Activated CD8-positive, alpha-beta memory T cell treated with anti-CD3 and anti-CD28 coated beads, Interleukin-2, amount 50 U/mL, for 24 hours (primary cell): ENCODE results near the gene CDYL2.

Experiments used
- DNase-seq: peaks from one replicate; pipeline ENCODE4 v3.0.0-alpha.2; 2020; ENCODE audit errors: extremely low read depth

CDYL2 gene

DNA sequence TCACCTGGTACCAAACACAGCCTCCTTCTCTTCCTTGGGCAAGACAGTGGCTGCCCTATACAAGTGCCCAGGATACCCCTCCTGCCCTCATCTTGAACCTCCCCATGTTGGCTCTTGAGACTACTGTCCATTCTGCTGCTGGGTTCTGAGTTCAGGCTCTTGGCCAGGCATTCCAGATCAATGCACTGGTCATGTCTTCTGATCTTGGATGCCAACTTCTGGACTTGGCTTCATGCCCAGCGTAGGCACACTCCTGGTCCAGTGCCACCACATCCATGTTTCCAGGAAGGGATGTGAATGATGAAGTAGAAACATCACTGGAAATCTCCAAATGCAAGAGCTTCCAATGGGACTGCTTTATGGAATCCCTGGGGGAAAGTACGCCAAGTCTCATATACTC is 212.1 kb downstream of the CDYL2 start:
- DNase-seq: no peak

DNA sequence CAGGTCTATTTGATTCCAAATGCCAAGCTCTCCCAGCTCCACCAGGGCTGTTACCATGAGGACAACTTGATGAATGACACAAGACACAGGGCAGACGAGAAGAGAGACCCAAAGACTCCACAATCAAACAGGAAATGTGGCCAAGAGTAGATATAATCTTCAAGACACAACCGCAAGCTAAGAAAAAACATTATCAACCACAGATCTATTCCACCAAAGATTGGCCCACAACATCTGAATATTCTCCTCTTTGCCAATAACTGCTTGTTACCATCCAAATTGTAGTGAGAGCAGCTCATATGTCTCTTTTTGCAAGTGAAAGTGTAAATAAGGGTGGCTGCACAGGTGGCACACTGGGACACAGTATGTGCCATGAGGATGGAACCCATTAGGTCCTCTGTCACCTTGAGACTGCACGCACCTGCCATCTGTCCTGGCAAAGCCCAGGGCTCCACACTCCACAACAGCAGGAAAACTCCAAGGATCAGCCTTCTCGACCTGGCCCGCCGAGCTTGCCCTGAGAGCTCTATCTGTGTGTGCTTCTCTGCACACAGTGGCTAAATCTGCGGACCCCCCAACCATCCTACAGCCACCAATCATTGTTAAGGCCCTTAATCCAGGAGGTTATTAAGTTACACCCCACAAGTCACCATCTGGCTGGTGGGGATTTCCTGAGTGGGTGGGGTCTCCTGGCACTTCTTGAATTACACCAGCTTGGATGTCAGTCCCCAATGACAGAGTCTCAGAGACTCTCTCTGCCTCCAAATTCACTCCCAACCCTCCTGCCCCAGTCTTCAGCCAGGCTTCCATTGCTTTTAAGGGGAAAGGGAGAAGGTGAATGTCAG is 213.1 kb downstream of the CDYL2 start:
- DNase-seq: no peak

DNA sequence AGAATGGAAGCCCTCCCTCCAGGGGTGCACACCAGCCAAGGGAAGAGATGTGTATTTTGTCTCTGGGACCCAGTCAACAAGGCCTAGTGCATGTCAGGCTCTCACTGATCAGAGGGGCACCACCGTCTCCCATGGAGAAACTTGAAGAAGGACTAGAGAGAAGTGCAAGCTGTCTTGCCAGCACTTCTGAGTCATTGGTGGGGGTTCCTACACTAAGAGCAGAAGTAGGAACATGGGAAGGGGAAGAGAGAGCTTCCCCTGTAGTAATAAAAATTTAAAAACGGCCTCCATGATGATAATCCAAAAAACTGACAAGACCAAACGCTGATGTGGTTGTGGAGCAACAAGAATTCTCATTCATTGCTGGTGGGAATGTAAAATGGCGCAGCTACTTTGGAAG is 217.3 kb downstream of the CDYL2 start:
- DNase-seq: no peak

DNA sequence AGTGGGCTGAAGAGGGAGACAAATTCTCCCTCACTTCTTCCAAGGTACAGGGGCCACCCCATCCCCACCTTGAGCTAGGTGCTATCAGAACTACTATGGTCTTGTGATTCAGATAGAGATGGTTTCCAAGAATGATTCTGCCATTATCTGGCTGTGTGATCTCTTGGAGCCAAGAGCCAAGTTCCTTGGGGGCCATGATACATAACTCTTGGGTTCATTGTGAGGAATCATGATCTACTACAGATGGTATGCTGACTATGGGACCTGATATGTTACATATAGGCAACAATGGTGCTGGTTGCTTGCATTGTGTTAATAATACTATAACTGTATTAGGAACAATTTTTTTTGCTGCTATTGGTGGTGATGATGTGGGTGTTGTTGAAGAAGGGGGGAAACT is 217.9 kb downstream of the CDYL2 start:
- DNase-seq: no peak

DNA sequence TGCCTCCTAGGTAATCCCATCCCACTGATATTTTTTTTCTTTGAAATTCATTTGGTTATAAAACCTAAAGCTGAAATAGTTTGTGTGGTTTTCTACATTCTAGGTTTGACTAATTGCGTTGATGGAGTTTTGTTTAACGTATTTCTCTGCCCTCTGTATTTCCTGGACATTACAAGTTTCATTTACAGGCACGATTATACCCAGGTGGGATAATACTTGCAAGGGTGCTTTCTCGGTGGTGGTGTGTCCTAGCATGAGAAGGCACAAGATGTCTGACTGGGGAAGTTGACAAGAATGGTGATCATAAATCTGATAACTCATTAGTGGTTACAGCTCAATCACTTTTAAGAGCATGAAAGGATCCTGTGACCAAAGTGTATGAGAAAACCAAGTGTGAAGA is 218.6 kb downstream of the CDYL2 start:
- no peak for DNase-seq

DNA sequence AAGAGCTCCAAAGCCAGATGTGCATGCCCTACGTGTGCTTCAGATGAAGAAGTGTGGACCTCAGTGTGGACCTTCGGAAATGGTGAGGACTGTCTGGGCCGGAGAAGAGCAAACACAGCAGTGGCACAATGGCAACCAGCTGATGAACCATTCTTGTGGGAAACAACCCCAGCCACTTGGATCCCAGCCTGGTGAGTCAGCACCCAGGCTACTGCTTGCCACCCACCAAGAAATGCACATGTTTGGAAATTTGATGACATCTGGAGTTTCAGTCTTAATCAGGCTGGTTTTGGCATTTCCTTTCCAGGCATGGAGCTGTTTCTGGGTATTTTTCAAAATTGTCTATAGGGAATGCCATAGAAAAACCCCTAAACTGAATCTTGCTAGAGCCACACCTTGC is 220.9 kb downstream of the CDYL2 start:
- DNase-seq: no peak

DNA sequence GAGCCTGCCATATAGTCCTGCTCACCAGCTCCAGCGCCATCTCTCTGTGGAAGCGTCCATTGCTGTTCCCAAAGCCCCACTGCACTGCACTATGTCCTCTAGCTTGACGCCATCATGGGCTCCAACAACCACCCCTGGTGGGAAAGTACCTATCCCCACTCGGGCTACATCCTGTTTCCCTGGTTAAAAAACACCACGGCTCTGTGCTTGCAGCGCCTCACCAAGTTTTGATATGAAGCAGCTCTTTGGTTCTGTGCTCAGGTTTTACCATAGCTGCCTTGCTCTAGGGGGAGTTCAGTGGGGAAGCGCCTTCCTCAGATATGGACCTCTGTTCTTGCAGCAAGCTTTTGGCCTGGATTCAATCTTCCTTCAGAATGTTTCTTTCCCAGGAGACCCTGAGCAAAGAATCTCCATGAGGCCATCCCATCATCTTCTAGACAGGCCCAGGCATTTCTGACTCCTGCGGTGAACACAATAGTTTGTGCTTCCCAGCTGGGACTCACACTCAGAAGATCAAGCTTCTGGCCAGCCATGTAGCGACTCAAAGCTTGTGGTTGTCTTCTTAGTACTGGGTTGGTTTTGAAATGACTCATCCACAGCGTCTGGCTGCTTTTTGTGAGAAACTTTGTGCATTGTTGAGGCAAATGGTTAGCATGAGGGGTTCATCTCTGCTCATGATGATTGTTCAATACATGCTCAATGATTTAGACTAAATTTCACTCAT is 224.1 kb downstream of the CDYL2 start:
- peak; percentile 39 for DNase-seq

DNA sequence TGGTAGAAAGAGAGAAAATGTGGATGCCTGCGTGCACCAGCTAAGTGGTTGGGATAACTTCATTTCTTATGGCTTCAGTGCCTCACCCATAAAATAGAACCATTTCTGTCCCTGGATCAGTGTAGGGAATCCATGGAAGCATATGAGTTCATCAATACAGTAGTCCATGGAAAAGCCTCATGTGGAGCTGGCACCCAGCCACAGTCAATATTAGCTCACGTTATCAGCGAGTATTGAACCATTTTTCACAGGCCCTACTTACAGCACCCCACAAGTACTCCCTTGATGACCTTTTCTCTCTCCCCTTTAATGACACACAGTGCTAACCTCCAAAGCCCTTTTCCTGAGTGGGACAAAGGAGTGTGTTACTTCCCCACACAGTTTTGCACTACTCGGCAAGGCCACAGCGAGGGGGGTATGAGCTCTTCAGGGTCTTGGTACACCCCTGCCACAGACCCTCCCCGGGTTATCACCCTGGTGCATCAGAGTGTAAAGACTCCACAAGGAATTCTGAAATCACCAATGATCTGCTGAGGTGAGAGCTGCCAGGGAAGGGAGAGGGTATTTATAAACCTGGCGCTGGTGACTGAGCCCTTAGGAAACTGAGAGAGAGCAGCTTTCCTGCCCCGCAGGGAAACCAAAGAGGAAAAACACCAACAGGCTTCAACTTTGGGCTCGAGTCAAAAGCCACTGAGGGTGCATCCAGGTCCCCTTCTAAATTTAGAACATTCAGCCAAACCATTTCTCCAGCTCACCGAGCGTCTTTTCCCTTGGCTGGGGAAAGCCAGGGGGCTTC is 226.7 kb downstream of the CDYL2 start:
- DNase-seq: no peak

DNA sequence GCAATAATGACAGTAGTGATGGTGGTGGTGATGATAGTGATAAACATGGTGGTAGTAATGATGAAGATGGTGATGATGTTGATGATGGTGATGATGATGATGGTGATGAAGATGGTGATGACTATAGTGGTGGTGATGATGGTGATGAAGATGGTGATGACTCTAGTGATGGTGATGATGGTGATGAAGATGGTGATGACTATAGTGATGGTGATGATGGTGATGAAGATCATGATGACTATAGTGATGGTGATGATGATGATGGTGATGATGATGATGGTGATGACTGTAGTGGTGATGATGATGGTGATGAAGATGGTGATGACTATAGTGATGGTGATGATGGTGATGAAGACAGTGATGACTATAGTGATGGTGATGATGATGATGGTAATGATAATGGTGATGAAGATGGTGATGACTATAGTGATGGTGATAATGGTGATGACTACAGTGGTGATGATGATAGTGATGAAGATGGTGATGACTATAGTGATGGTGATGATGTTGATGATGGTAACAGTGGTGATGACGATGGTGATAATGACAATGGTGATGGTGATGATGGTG is 228.0 kb downstream of the CDYL2 start:
- no peak for DNase-seq

DNA sequence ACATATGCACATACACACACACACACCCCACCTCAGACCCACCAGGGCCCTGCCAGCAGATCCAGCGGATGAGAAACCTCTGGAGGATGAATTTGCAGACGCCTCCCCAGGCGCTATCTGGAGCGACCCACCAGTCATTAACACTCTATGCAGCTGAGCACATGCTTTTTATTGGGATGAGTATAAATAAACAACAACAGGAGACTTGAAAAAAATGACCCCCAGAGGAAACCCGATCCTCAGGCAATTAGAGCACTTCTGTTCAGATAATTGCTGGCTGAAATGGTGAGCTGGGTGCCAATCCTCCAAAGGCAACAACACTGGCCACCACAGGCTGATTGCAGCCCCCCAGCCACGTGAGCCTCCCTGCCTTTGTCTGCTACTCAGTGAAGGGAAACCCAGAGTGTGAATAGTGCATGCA is 230.7 kb downstream of the CDYL2 start:
- DNase-seq: no peak

DNA sequence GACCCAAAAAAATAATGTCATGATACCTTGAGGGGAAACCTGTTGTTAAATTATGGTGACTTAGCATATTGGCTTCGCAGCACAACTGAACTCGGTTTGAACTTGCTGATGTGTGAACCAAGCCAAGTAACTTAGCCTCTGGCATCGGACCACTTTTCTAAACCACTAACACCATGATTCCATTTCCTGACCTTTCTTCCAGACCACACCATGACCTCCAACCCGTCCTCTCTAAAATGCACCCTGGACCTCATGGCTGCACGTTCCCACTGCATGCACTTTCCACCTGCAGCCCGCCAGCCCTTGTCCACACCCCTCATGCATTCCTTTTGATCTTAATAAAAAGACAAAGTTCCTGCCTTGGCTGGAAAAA is 234.3 kb downstream of the CDYL2 start:
- DNase-seq: no peak

DNA sequence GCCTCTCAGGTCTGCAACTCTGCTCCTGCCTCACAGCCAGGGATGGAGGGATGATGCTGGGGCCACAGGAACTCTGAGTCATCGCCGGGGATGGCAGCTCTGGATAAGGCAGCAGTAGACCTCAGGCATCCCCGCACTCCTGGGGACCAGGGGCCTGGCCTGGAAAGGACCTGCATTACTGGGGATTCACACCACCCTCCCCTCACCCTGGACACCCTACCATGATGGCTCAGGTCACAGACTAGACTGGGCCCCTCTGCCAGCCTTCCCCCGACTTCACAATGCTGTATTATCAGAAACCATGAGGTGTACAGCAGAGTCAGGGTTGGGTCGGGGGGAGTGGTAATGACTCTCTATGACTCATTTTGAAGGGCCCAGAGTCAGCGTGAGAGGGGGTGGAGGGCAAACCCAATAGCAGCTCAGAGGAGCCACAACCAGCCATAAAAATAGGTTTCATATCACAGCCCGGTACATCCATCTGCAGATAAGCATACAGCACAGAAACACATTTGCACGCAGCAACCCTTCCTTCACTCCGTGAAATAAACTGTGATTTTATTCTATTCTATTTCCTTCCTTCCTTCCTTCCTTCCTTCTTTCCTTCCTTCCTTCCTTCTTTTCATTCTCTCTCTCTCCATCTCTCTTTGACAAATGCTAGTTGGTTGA is 234.8 kb downstream of the CDYL2 start:
- peak; percentile 60 for DNase-seq

DNA sequence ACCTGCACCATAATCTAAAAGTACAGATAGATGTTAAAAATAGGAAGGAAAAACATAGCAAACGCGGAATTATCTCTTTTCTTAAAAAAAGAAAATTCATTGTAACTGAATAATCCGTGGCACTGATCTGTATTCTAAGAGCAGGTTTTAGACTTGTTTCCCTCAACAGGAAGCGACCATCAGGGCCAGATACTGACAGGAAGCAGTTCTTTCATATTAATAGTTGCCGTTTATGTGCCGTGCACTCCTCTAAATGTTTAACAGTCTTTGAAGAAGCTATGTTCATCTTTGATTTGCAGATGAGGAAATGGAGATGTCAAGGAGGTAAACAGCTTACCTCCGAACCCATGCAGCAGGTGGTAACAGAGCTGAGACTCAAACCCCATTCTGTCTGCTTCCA is 240.0 kb downstream of the CDYL2 start:
- no peak for DNase-seq

DNA sequence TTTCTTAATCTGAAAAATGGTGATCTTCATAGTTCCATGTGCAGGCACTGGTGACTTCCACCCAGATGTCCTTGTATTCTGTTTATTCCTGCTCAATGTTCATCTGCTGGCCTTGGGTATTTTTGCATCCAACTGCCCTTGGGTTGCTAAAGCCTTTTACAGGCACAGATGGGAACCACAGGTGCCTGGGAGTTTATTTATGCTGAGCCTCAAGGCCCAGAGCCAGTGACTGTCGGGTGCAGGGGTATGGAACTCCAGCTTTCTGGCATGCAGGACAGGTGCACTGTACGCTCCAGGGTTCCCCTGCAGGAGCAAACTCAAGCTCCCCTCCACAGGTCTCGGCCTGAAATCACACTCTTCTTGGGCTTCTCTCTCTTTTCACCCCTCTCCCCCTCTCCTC is 241.3 kb downstream of the CDYL2 start:
- DNase-seq: no peak

DNA sequence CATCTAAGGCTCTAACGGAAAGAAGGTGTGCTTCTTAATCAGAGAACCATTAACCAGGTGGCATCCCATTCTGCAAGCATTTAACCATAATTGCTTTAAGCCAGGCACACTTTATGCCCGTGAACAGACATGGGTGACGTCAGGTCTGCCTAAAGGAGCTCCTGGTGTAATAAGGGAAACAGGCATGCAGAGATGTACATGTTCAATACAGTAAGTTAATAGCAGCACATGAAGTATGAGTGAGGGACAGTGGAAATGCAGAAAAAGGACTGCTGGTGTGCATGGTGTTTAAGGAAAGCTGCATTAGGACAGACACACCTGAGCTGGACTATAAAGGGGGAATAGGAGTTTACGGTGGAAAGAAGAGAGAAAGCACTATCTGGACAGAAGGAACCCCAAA is 245.0 kb downstream of the CDYL2 start:
- DNase-seq: no peak

DNA sequence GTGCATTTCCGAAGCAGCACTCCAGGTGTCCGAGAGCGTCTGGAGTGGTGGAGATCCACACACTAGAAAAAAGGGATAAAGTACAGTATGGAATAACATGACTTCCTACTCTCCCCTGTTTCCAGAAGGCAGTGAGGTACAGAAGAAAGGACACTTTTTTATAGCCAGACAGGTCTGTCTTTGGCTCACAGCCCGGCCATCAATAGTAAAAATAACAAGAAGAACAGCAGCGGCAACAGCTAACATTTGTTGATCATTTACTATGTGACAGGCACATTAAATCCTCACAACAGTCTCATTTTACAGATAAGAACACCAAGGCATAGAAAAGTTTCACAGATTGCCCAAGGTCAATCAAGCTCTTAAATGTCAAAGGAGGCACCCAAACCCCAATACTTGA is 247.4 kb downstream of the CDYL2 start:
- no peak for DNase-seq

DNA sequence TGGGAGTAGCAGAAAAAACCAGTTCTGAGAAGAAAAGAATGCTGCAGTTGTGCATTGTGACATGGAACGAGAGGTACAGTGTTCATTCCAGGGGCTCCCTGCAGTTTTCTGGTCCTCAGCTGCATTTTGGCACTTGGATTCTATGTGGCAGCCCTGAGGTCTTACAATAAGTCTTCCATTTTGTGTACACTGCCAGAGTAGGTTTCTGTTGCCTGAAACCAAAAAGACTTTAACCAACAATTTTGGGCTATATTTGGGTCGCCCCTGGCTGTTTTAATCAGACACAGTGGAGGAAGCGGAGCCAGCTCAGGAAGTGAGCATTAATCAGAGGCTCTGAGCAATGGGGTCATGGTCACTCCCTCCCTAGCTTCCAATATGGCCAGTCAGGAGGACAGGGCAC is 247.9 kb downstream of the CDYL2 start:
- no peak for DNase-seq

DNA sequence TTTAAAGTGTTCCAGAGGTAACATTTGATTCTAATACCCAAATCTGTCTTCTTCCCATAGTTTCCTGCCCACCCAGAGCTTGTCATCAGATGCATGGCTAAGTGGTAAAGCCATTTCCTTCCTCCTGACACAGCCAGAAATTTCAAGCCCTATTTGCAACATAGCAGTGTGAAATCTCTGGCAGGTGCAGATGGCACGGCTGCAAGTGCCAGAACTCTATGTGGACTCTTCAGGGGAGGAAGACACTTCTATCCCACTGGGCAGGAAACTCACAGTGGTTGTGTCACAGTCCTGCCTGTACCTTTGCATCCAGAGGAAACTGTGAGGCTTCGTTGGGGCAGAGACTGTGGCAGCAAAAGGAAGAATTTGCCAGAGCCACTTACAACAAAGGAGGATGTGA is 250.4 kb downstream of the CDYL2 start:
- DNase-seq: no peak

DNA sequence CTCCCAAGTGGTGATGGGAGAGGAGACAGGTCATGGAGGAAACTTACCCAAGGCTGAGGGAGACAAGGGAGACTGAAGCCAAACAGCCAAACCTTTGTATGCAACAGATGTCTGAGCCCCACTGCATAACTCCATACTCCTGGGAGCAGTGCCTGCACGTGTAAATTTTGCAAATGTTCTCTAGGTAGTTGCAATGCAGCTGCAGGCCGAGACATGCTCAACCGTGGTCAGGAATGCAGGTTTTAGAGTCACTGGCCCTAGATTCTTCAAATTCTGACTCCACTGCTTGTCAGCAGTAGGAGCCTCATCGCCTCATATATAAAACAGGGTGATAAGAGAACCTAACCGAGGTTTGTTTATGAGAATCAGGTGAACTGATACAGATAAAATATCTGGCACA is 252.1 kb downstream of the CDYL2 start:
- no peak for DNase-seq
